NCI-H446 (cell line): ENCODE results near the gene PSENEN.
"Not testable (repeated sequence)": the region's sequence is repeated elsewhere in the genome, so short reads cannot be mapped to it uniquely, and the experiment has no call there.

ENCODE experiments used
- DNase-seq, 2 experiments: peaks; one replicate each; lab custom pipeline; 2025; lab: John Stamatoyannopoulos, UW

The PSENEN gene

GRCh38 chr19:35718345-35719041 lies 27.0 kb upstream of the PSENEN start:
- no peak for DNase-seq

GRCh38 chr19:35719402-35720162 lies 25.9 kb upstream of the PSENEN start:
- no peak for DNase-seq

GRCh38 chr19:35720163-35720524 lies 25.3 kb upstream of the PSENEN start:
- no peak for DNase-seq

GRCh38 chr19:35720648-35721047 lies 24.8 kb upstream of the PSENEN start:
- no peak for DNase-seq

GRCh38 chr19:35721374-35721773 lies 24.1 kb upstream of the PSENEN start:
- DNase-seq: no peak

GRCh38 chr19:35722461-35722860 lies 23.0 kb upstream of the PSENEN start:
- DNase-seq: no peak

GRCh38 chr19:35722897-35723296 lies 22.6 kb upstream of the PSENEN start:
- DNase-seq: no peak

GRCh38 chr19:35723671-35724070 lies 21.8 kb upstream of the PSENEN start:
- DNase-seq: no peak

GRCh38 chr19:35724132-35724531 lies 21.3 kb upstream of the PSENEN start:
- DNase-seq: not testable (repeated sequence)

GRCh38 chr19:35724560-35724959 lies 20.9 kb upstream of the PSENEN start:
- no peak for DNase-seq

GRCh38 chr19:35725216-35725861 lies 20.1 kb upstream of the PSENEN start:
- DNase-seq: no peak

GRCh38 chr19:35727053-35727955 lies 18.1 kb upstream of the PSENEN start:
- DNase-seq: no peak

GRCh38 chr19:35727956-35728706 lies 17.3 kb upstream of the PSENEN start:
- DNase-seq: no peak

- DNase-seq: no peak
Observed at GRCh38 chr19:35729021-35729420, 16.4 kb upstream of the PSENEN start.

GRCh38 chr19:35729763-35730162 lies 15.7 kb upstream of the PSENEN start:
- no peak for DNase-seq

- DNase-seq: no peak
Observed at GRCh38 chr19:35730326-35730725, 15.1 kb upstream of the PSENEN start.

GRCh38 chr19:35731353-35731752 lies 14.1 kb upstream of the PSENEN start:
- DNase-seq: no peak

GRCh38 chr19:35731779-35732405 lies 13.6 kb upstream of the PSENEN start:
- DNase-seq: no peak

GRCh38 chr19:35732540-35733179 lies 12.8 kb upstream of the PSENEN start:
- DNase-seq: no peak
